Fibroblast of upper back skin (primary cell): Measurements from ENCODE around the gene ARMC6.
"Not testable (repeated sequence)": the region's sequence is repeated elsewhere in the genome, so short reads cannot be mapped to it uniquely, and the experiment has no call there.

Experiments
- DNase-seq: peaks from one replicate; pipeline ENCODE4 v3.0.0-alpha.2; 2013

The ARMC6 gene

GRCh38 chr19:19023376-19023775, 10.0 kb upstream of the ARMC6 start:
- DNase-seq: not testable (repeated sequence)

GRCh38 chr19:19025861-19026260, 7.5 kb upstream of the ARMC6 start:
- DNase-seq: no peak

DNA sequence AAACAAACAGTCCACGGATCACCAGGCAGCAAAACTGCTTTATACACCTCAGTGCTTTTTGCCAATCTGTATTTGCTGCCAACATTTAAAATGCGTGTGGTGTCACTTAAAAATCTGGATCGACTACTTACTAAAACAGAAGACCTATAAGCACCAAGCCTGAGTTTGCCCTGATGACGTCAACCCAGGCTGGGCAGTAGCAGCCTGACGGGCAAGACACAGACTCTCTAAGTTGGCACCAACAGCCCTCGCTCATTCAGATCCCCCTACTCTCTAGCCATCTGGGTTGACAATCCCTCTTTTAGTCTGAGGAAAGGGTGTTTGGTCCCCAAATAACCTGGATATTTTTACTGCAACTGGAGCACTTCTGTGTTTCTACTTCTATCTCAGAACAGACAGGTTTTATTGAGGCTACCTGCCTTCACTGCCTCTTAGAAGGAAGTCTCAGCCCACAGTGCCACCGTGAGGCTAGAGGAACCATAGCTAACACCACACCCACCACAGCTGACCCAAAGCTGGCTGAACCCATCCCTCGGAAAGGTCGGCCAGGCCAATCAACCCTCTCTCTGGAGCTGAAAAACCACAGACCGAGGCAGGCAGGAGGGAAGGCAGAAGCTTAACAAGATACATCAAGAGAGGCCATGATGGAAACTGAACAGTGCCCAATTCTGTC, 7.0 kb upstream of the ARMC6 start:
- DNase-seq: no peak

DNA sequence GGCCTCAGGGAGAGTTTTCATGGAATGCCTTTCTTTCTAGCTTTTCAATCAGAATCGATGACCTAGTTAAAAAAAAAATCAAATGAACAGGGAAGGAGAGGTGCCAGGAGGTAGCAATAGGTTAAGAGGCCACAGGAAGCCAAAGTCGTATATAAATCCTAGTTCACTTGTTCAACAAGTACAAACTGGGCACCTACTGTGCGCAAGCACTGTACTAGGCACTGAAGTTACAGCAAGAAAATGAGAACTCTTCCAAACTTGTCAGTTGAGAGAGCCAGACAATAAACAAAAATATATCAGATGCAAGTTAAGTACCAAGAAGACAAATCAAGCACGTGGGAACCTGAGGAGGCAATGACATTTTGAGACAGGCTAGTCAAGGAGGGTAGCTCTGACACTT, 6.2 kb upstream of the ARMC6 start:
- no peak for DNase-seq

DNA sequence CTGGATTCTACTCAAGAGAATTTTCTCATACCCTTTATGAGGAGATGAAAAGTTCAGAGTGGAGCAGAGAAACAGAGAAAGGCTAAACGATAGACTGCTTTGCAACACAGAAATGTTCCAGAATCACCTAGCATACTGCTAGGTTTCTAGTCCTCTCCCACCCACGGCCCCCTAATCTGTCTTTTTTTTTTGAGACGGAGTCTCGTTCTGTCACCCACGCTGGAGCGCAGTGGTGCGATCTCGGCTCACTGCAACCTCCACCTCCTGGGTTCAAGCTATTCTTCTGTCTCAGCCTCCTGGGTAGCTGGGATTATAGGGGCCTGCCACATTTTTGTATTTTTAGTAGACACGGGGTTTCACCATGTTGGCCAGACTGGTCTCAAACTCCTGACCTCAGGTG, 4.9 kb upstream of the ARMC6 start:
- DNase-seq: no peak

- no peak for DNase-seq
Observed at GRCh38 chr19:19031891-19032290, 1.5 kb upstream of the ARMC6 start.

DNA sequence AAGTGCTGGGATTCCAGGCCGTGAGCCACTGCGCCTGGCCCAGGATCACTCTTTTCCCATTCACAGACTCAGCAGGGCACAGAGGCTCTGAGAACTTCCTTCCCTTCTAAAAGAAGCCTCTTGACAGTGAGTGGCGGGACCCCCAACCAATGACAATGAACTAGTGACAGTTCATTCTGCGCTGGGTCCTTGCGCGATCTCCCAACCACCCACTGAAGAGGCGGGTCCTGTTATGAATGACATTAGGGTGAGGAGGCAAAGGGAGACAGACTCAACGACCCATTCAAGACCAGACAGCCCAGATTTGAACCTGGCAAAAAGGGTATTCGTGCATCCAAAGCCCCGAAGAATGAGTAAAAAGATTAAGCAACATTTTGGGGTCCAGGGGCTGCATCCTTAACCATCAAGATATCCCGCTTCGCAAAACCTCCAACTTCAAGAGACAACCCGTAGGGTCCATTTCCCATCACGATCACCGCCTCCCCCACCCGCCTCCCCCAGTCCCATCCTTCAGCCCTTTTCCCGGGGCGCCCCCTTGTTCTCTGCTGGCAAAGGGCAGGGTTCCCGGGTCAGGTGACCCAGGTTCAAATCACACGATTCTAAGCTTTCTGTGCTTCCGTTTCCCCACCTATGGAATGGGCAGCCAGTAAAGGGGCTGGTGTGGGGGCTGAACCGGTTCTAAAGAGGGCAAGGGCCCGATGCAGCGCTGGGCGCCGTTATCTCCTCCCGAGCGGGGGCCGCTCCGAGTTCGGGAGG, 805 bp upstream of the ARMC6 start:
- peak; percentile 92 for DNase-seq

DNA sequence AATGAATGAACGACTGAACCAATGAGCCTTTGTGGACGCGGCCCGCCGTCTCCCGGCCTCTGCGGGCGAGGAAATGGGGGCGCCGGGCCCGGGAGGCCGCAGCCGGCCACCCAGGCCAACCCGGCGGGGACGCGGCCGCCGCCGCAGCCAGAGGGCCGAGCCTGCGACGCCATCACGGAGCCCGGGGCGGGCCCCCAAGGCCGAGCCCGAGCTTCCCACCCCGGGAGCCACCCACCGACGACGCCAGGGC, 302 bp upstream of the ARMC6 start:
- no peak for DNase-seq

GRCh38 chr19:19034204-19034624, 811 bp downstream of the ARMC6 start:
- peak; percentile 46 for DNase-seq

DNA sequence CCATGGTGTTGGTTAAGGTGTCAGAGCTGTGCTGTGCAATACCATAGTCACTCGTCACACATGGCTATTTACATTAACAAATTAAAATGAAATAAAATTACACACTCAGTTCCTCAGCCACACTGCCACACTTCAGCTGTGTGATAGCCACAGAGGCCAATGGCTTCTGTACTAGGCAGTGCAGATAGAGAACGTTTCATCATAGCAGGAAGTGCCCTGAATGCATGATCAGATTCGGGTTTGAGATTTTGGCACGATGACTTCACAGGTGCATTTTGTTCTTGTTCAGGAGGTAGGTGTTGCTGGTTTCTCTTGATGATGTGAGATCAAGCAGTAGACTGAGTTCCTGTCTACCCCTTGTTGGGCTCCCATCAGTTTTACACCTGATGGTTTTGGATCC, 6.5 kb downstream of the ARMC6 start:
- no peak for DNase-seq

- peak; percentile 76 for DNase-seq
Observed at GRCh38 chr19:19040417-19040816, 7.0 kb downstream of the ARMC6 start.

- DNase-seq: no peak
Observed at GRCh38 chr19:19042732-19043280, 9.4 kb downstream of the ARMC6 start.

DNA sequence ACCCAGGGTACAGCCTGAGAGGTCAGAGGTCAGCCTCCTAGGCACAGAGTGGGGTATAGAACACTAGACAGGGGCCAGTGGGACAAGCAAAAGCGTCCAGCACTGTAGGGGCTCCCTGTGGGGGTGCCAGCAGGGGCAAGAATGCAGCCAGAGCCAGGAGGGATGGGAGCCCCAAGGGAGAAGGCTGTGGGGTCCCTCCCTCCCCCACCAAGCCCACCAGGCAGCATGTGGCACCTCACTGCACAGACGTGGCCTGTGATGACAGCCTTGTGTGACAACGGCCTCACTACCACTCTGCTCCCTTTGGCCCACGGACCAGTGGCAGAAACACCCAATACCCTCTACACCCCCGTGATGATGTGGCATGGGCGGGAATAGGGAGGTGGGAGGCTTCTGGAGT, 10.1 kb downstream of the ARMC6 start:
- no peak for DNase-seq

GRCh38 chr19:19043881-19044280, 10.5 kb downstream of the ARMC6 start:
- no peak for DNase-seq

DNA sequence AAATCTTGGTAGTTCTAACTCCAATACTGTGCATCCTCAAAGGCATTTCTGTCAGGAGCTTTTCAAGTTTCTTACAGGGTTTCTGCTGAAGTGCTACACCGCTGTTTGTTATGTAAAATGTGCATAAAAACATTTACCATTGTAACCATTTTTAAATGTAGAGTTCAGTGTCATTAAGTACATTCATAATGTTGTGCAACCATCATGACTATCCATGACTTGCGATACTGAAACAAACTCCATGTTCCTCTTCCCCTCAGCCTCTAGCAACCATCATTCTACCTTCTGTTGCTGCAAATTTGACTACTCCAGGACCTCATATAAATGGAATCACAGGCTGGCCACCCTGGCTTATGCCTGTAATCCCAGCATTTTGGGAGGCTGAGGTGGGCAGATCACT, 16.0 kb downstream of the ARMC6 start:
- DNase-seq: no peak

- DNase-seq: no peak
Observed at GRCh38 chr19:19050104-19050503, 16.7 kb downstream of the ARMC6 start.

- no peak for DNase-seq
Observed at GRCh38 chr19:19050731-19051130, 17.3 kb downstream of the ARMC6 start.

DNA sequence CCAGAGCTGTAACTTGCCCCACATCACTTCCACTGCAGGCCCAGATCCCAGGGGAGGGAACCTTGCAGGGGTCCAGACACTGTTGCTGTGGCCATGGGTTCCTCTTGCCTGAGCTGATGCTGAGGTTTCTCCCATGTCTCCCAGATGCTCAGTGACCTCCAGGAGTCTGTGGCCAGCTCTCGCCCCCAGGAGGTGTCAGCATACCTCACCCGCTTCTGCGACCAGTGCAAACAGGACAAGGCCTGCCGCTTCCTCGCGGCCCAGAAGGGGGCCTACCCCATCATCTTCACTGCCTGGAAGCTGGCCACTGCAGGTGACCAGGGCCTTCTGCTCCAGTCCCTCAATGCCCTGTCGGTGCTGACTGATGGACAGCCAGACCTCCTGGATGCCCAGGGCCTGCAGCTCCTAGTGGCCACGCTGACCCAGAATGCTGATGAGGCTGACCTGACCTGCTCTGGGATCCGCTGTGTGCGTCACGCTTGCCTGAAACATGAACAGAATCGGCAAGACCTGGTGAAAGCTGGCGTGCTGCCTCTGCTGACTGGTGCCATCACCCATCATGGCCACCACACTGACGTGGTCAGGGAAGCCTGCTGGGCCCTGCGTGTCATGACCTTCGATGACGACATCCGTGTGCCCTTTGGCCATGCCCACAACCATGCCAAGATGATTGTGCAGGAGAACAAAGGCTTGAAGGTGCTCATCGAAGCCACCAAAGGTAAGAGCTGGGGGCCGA, 18.2 kb downstream of the ARMC6 start:
- no peak for DNase-seq

GRCh38 chr19:19052921-19053320, 19.5 kb downstream of the ARMC6 start:
- DNase-seq: no peak

- peak; percentile 45 for DNase-seq
Observed at GRCh38 chr19:19053508-19054314, 20.3 kb downstream of the ARMC6 start.

- DNase-seq: no peak
Observed at GRCh38 chr19:19054315-19054938, 21.0 kb downstream of the ARMC6 start.

- DNase-seq: no peak
Observed at GRCh38 chr19:19054939-19055440, 21.6 kb downstream of the ARMC6 start.
